ENCODE measurements around the gene FAM76A.

- TF ChIP-seq EP300 (IDR thresholded peaks at IDR 0.05) (no peak), POLR2A (IDR thresholded peaks at IDR 0.05) (no peak)
Observed at GRCh38 chr1:27676410-27676809, 49.4 kb upstream of the FAM76A start.

All from stomach (tissue), 4 donors.